DOHH2 (cell line): Measurements from ENCODE around the gene MT1H.

Source experiments
- EZH2phosphoT487 ChIP-seq: fragments of 200-600 bp; sonication (generic); IDR thresholded peaks from 2 replicates; pipeline ENCODE4 v1.6.1; 2017; ENCODE audit warnings: borderline replicate concordance, mild to moderate bottlenecking, antibody characterized with exemption, low read length, moderate library complexity, mixed read lengths
- TF ChIP-seq, protein P1 (sequence below): fragments of 200-600 bp; sonication (generic); IDR thresholded peaks from one replicate; pipeline ENCODE4 v1.5.1; 2014; ENCODE audit warnings: antibody characterized with exemption, mild to moderate bottlenecking, low read depth, low read length; ENCODE audit not compliant: poor library complexity, severe bottlenecking

DNA sequence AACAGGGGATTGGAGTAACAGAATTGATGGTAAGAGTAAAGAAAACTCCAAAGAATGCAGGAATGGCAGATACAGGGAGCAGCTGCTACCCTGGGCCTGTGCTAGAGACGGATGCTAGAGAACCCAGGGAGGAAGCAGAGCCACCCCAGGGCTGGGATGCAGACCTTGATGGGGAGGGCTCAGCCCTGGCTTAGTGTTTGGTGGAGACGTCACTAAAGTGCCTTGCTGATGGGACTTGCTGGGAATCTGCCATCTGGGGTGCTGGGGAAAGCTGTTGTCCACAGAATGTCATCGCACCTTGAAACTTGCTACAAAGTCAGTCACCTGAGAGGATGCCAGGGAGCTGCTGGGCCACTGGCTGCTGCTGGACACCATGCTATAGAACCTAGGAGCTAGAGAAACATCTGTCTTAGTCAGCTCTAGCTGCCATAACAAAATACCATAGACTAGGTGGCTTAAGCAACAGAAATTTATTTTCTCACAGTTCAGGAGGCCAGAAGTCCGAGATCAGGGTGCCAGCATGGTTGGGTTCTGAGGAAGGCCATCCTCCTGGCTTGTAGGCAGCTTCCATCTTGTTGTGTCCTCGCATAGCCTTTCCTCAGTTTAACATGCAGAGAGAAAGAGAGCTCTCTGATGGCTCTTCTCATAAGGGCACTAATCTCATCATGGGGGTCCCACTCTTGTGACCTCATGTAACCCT, 28.0 kb downstream of the MT1H start:
- TF ChIP-seq, protein P1, sequence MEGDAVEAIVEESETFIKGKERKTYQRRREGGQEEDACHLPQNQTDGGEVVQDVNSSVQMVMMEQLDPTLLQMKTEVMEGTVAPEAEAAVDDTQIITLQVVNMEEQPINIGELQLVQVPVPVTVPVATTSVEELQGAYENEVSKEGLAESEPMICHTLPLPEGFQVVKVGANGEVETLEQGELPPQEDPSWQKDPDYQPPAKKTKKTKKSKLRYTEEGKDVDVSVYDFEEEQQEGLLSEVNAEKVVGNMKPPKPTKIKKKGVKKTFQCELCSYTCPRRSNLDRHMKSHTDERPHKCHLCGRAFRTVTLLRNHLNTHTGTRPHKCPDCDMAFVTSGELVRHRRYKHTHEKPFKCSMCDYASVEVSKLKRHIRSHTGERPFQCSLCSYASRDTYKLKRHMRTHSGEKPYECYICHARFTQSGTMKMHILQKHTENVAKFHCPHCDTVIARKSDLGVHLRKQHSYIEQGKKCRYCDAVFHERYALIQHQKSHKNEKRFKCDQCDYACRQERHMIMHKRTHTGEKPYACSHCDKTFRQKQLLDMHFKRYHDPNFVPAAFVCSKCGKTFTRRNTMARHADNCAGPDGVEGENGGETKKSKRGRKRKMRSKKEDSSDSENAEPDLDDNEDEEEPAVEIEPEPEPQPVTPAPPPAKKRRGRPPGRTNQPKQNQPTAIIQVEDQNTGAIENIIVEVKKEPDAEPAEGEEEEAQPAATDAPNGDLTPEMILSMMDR, result no peak
- TF ChIP-seq EZH2phosphoT487, result no peak
